Coronary artery (tissue), 2 donors: Measurements from ENCODE around the gene AMDHD2.
A peak's percentile ranks its signal among the peaks of the same experiment; 100 is the strongest.

Experiments
- DNase-seq: peaks from one replicate; pipeline ENCODE4 v3.0.0-alpha.2; 2017; ENCODE audit warnings: low spot score
- H3K27ac ChIP-seq, 2 donors: fragments of 200-600 bp; sonication (generic); one replicate each; pipeline ENCODE4 v1.5.1; 2016 to 2019
- H3K4me3 ChIP-seq: fragments of 200-600 bp; sonication (generic); 2 replicates; pipeline ENCODE4 v1.5.1; 2016; ENCODE audit warnings: mild to moderate bottlenecking, moderate library complexity
- CTCF ChIP-seq: fragments of 200-600 bp; sonication (generic); IDR thresholded peaks from one replicate; pipeline ENCODE4 v1.5.1; 2019; ENCODE audit warnings: antibody characterized with exemption

Gene AMDHD2

GRCh38 chr16:2500430-2500917 is 19.7 kb upstream of the AMDHD2 start:
- Histone ChIP-seq H3K4me3 (no peak overlapping the region), H3K27ac (no peak overlapping the region)
- no peak for TF ChIP-seq CTCF
- no peak for DNase-seq

- peak overlapping the region in 1 of 2 donors; percentile 72 for H3K27ac ChIP-seq
Measured at GRCh38 chr16:2500918-2501750, 19.0 kb upstream of the AMDHD2 start.

GRCh38 chr16:2501946-2502895 is 17.9 kb upstream of the AMDHD2 start:
- peak overlapping the region in 1 of 2 donors; percentile 36 for H3K27ac ChIP-seq
- no peak overlapping the region for H3K4me3 ChIP-seq
- no peak for TF ChIP-seq CTCF
- DNase-seq, result no peak

More at GRCh38 chr16:2500918-2501750, 19.0 kb upstream of the AMDHD2 start:
- peak; percentile 99 for TF ChIP-seq CTCF
- DNase-seq, result no peak
- H3K4me3 ChIP-seq, result peak overlapping the region; percentile 65

- DNase-seq, result no peak
- Histone ChIP-seq H3K27ac (no peak overlapping the region), H3K4me3 (no peak overlapping the region)
- no peak for TF ChIP-seq CTCF
Measured at GRCh38 chr16:2505695-2506094, 14.5 kb upstream of the AMDHD2 start.

- Histone ChIP-seq H3K4me3 (no peak overlapping the region), H3K27ac (peak overlapping the region; percentile 40 to 79)
- no peak for TF ChIP-seq CTCF
- no peak for DNase-seq
Measured at GRCh38 chr16:2507052-2507659, 13.0 kb upstream of the AMDHD2 start.

- no peak for TF ChIP-seq CTCF
- peak overlapping the region; percentile 40 to 79 for H3K27ac ChIP-seq
- no peak overlapping the region for H3K4me3 ChIP-seq
- DNase-seq, result no peak
Measured at GRCh38 chr16:2507665-2508064, 12.5 kb upstream of the AMDHD2 start.
